HL-60 (cell line): ENCODE measurements around the gene ERCC3.

Experiments
- GABPA ChIP-seq: IDR thresholded peaks from 2 replicates; pipeline ENCODE4 v1.6.1; 2012; ENCODE audit warnings: low read depth
- POLR2AphosphoS5 ChIP-seq: IDR thresholded peaks from 2 replicates; pipeline ENCODE4 v1.6.1; 2012; ENCODE audit warnings: low read depth
- SPI1 ChIP-seq: IDR thresholded peaks from 2 replicates; pipeline ENCODE4 v1.6.1; 2012; ENCODE audit warnings: low read depth, mild to moderate bottlenecking, borderline replicate concordance
- TF ChIP-seq, protein P1 (sequence below): IDR thresholded peaks from one replicate; pipeline ENCODE4 v1.5.1; 2011; ENCODE audit warnings: low read length, control low read depth, inconsistent platforms; ENCODE audit not compliant: insufficient read depth

DNA sequence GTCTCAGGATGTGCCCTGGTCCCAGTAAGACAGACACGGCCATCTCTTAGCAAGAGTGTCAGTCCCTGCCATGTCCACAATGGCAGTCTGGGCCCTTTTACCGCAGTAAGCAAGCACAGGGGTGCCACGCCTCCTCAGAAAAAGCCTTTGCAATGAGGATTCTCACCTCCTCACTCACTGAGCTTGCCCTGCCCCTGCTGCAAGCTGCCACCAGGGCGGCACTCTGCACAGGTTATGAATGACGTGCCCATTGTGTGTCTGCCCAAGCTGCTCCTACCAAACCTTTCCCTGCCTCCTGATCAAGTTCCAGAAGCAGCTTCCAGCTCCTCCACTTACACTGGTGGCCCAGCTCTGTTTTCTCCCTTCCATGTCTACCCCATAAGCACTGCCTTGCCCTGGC, 23.3 kb downstream of the ERCC3 start:
- TF ChIP-seq, protein P1, sequence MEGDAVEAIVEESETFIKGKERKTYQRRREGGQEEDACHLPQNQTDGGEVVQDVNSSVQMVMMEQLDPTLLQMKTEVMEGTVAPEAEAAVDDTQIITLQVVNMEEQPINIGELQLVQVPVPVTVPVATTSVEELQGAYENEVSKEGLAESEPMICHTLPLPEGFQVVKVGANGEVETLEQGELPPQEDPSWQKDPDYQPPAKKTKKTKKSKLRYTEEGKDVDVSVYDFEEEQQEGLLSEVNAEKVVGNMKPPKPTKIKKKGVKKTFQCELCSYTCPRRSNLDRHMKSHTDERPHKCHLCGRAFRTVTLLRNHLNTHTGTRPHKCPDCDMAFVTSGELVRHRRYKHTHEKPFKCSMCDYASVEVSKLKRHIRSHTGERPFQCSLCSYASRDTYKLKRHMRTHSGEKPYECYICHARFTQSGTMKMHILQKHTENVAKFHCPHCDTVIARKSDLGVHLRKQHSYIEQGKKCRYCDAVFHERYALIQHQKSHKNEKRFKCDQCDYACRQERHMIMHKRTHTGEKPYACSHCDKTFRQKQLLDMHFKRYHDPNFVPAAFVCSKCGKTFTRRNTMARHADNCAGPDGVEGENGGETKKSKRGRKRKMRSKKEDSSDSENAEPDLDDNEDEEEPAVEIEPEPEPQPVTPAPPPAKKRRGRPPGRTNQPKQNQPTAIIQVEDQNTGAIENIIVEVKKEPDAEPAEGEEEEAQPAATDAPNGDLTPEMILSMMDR: peak; percentile 45
- TF ChIP-seq POLR2AphosphoS5: no peak
- TF ChIP-seq GABPA: no peak
- no peak for TF ChIP-seq SPI1
